Endothelial cell of umbilical vein (primary cell): ENCODE data around the gene GPR151. TPM values are rescaled to one million over a fixed set of nuclear protein-coding genes. Genes with fewer than 3 reads are reported as not detected.

Experiments used
- BruUV-seq: library from RNA; stranded (reverse); fragments of 400-500 nt; replicated peaks from 2 replicates; lab custom pipeline; 2021; lab: Mats Ljungman, UMichigan
- CTCF ChIA-PET: fragments of 300-600, 350-600 bp; sonication (Branson Sonifier 250); formaldehyde crosslinking; loops from one replicate; lab custom pipeline; 2021; ENCODE audit warnings: antibody characterized with exemption, inconsistent platforms; lab: Charles Lee
- POLR2A ChIA-PET: fragments of 300-600, 350-600 bp; sonication (Branson Sonifier 250); formaldehyde crosslinking; loops from one replicate; lab custom pipeline; 2021; ENCODE audit warnings: antibody characterized with exemption, inconsistent platforms; lab: Charles Lee
- DNase-seq: peaks from one replicate; pipeline ENCODE4 v3.0.0-alpha.2; 2011; ENCODE audit warnings: low read depth, low spot score
- FAIRE-seq: peaks from 2 replicates; lab custom pipeline; 2011; peaks lifted over from hg19 to GRCh38; lab: Jason Lieb, UNC
- H2AFZ ChIP-seq: 2 replicates; pipeline ENCODE4 v1.6.0; 2012; ENCODE audit warnings: low read depth, low read length, control low read depth, inconsistent platforms
- H3K27ac ChIP-seq: 2 replicates; pipeline ENCODE4 v1.5.1; 2011; ENCODE audit warnings: low read depth, mild to moderate bottlenecking, control low read depth, low read length, moderate library complexity; ENCODE audit not compliant: insufficient read depth
- H3K27me3 ChIP-seq, 2 experiments: 2 replicates each; pipeline versions ENCODE4 v1.6.0 to v1.6.1; 2011; ENCODE audit warnings: low read length in 2 of 2, mixed read lengths in 1 of 2; ENCODE audit not compliant: control insufficient read depth in 2 of 2, insufficient read depth in 2 of 2
- H3K36me3 ChIP-seq, 2 experiments: 2 replicates in 1 of 2; 3 replicates in 1 of 2; pipeline ENCODE4 v1.5.1; 2011; ENCODE audit warnings: low read length in 2 of 2, mild to moderate bottlenecking in 1 of 2, moderate library complexity in 1 of 2; ENCODE audit not compliant: control insufficient read depth in 2 of 2, insufficient read depth in 2 of 2; ENCODE audit errors: extremely low read depth in 1 of 2
- H3K4me1 ChIP-seq: 3 replicates; pipeline ENCODE4 v1.5.1; 2011; ENCODE audit warnings: mild to moderate bottlenecking, low read length; ENCODE audit not compliant: control insufficient read depth, insufficient read depth; ENCODE audit errors: extremely low read depth
- H3K4me2 ChIP-seq: 2 replicates; pipeline ENCODE4 v1.6.1; 2011; ENCODE audit warnings: low read length, control low read depth, mixed read lengths; ENCODE audit not compliant: insufficient read depth
- H3K4me3 ChIP-seq, 3 experiments: fragments of 200-600 bp in 1 of 3; sonication (generic), shearing (Covaris generic) in 1 of 3; replicated peaks in 1 of 3; 2 replicates each; pipeline ENCODE4 v1.5.1; 2011 to 2016; ENCODE audit warnings: control low read depth in 3 of 3, low read length in 3 of 3, mild to moderate bottlenecking in 2 of 3, inconsistent platforms in 1 of 3, low read depth in 1 of 3, moderate library complexity in 1 of 3; ENCODE audit not compliant: insufficient read depth in 1 of 3
- H3K79me2 ChIP-seq: 2 replicates; pipeline ENCODE4 v1.6.0; 2012; ENCODE audit warnings: low read length, inconsistent platforms; ENCODE audit not compliant: control insufficient read depth, insufficient read depth
- H3K9ac ChIP-seq: replicated peaks from 2 replicates; pipeline ENCODE3; 2011; ENCODE audit warnings: low read length, control low read depth; ENCODE audit not compliant: insufficient read depth; ENCODE audit errors: extremely low read depth
- H3K9me1 ChIP-seq: replicated peaks from 3 replicates; pipeline ENCODE4 v1.6.0; 2011; ENCODE audit warnings: mild to moderate bottlenecking, low read length; ENCODE audit not compliant: control insufficient read depth, insufficient read depth; ENCODE audit errors: extremely low read depth
- H3K9me3 ChIP-seq: replicated peaks from 2 replicates; pipeline ENCODE4 v1.5.1; 2012; ENCODE audit warnings: low read length, inconsistent platforms; ENCODE audit not compliant: control insufficient read depth, insufficient read depth
- H4K20me1 ChIP-seq: replicated peaks from 2 replicates; pipeline ENCODE3; 2011; ENCODE audit warnings: mild to moderate bottlenecking, low read length; ENCODE audit not compliant: control insufficient read depth, insufficient read depth; ENCODE audit errors: extremely low read depth
- CTCF ChIP-seq, 2 donors: IDR thresholded peaks; 1 replicate in 1 of 2; 2 replicates in 1 of 2; pipeline ENCODE4 v1.5.1; 2011; ENCODE audit warnings: low read length in 2 of 2, mild to moderate bottlenecking in 2 of 2, moderate library complexity in 2 of 2, control low read depth in 1 of 2, inconsistent platforms in 1 of 2, low read depth in 1 of 2; ENCODE audit not compliant: insufficient read depth in 1 of 2; ENCODE audit errors: extremely low read depth in 1 of 2
- EZH2 ChIP-seq: IDR thresholded peaks from 2 replicates; pipeline ENCODE4 v1.6.1; 2012; ENCODE audit warnings: borderline replicate concordance, low read depth, mild to moderate bottlenecking, moderate library complexity, low read length, inconsistent platforms; ENCODE audit not compliant: severe bottlenecking
- FOS ChIP-seq: IDR thresholded peaks from 2 replicates; pipeline ENCODE4 v1.6.1; 2011; ENCODE audit warnings: mild to moderate bottlenecking, low read length, moderate library complexity, borderline replicate concordance; ENCODE audit not compliant: insufficient read depth
- GATA2 ChIP-seq: IDR thresholded peaks from 2 replicates; pipeline ENCODE4 v1.7.0; 2011; ENCODE audit warnings: low read depth, mild to moderate bottlenecking, moderate library complexity, mixed read lengths, low read length; ENCODE audit not compliant: insufficient read length, insufficient read depth
- JUN ChIP-seq: IDR thresholded peaks from 2 replicates; pipeline ENCODE4 v1.6.1; 2011; ENCODE audit warnings: borderline replicate concordance, low read depth; ENCODE audit not compliant: insufficient read length, insufficient read depth
- MAX ChIP-seq: IDR thresholded peaks from 2 replicates; pipeline ENCODE4 v1.6.1; 2011; ENCODE audit not compliant: insufficient read depth, insufficient read length
- MYC ChIP-seq: IDR thresholded peaks from one replicate; pipeline ENCODE4 v1.6.1; 2011; ENCODE audit warnings: mild to moderate bottlenecking, low read depth, low read length
- POLR2A ChIP-seq: IDR thresholded peaks from 2 replicates; pipeline ENCODE4 v1.6.1; 2012; ENCODE audit warnings: low read depth, mild to moderate bottlenecking, control low read depth, low read length
- POLR2AphosphoS5 ChIP-seq: IDR thresholded peaks from 2 replicates; pipeline ENCODE4 v1.6.1; 2012; ENCODE audit warnings: low read depth, mild to moderate bottlenecking, control low read depth, low read length, moderate library complexity; ENCODE audit not compliant: insufficient read depth
- dilution Hi-C: fragments of 300-500 bp; cut with MboI; formaldehyde crosslinking; loops from one replicate; pipeline ENCODE4 v1.15.0; 2019; ENCODE audit warnings: low sequenced_read_pairs; ENCODE audit not compliant: extremely low pct_ligation_motif_present
- intact Hi-C: fragments of 100-400 bp; cut with micrococcal nuclease; formaldehyde crosslinking; loops from one replicate; pipeline ENCODE4 v1.10.0; 2022
- polyA plus RNA-seq, 4 experiments: library from polyadenylated mRNA; depleted of rRNA in 3 of 4; stranded (reverse) in 3 of 4; unstranded in 1 of 4; fragments of >200 nt; gene quantifications; 2 replicates each; pipeline versions ENCODE4 v1.2.1 to v1.2.3, GENCODE V29; 2011 to 2012; ENCODE audit warnings: missing spikeins in 1 of 4
- total RNA-seq: library from RNA; stranded (reverse); gene quantifications from 2 replicates; pipeline ENCODE4 v1.2.3, GENCODE V29; 2021

GPR151 gene
- total and polyA plus RNA-seq, 2 donors (not counting 3 experiments of a cell fraction or from before 2014, with no cell fraction given): 0.06 TPM; not detected in 1

GRCh38 chr5:146523698-146524097 lies 7.7 kb upstream of the GPR151 start:
- CTCF ChIA-PET: interaction anchor here (1.2 to 2.1 kb wide), 5 partner anchors 10 to 665 kb away, joined by 3 to 7 read pairs (median 6); no protein-coding TSS in a partner anchor
- no peak overlapping the region for H3K4me2 ChIP-seq
- POLR2A ChIA-PET: no interaction called here
- no peaks in the 10 kb centered on the region for H4K20me1 ChIP-seq
- no peaks in the 10 kb centered on the region for H3K36me3 ChIP-seq
- BruUV-seq: no TSS peak
- no peaks in the 10 kb centered on the region for H3K9me1 ChIP-seq
- no peaks in the 10 kb centered on the region for H3K9me3 ChIP-seq
- H3K27ac ChIP-seq: no peak overlapping the region
- FAIRE-seq (no peak), DNase-seq (no peak)
- peaks cover 10 to 13% of the 10 kb centered on the region in 2 experiments for H3K27me3 ChIP-seq
- intact Hi-C loops (no loop called here), dilution Hi-C loops (no loop called here)
- no peak for TF ChIP-seq EZH2
- no peak for TF ChIP-seq GATA2
- TF ChIP-seq POLR2AphosphoS5: no peak
- TF ChIP-seq POLR2A: no peak
- no peak for TF ChIP-seq JUN
- TF ChIP-seq MYC: no peak
- no peak for TF ChIP-seq CTCF (IDR thresholded peaks at IDR 0.05; ENCODE audit: extremely low read depth in 1 of 2, insufficient read depth in 1 of 2, low read depth in 1 of 2, low read length in 2 of 2)
- no peak for TF ChIP-seq MAX
- no peak for TF ChIP-seq FOS
- H3K4me3 ChIP-seq: no peak overlapping the region
- H3K4me1 ChIP-seq: no peaks in the 10 kb centered on the region
- no peaks in the 10 kb centered on the region for H3K79me2 ChIP-seq
- H2AFZ ChIP-seq: no peak overlapping the region
- no peak overlapping the region for H3K9ac ChIP-seq
